HG02571 (cell line): ENCODE results near the gene CD52.

Experiments
- ATAC-seq: cut with Tn5 transposase; IDR thresholded peaks from one replicate; pipeline ENCODE4 v1.9.1; 2021; ENCODE audit warnings: mild to moderate bottlenecking, moderate library complexity; ENCODE audit not compliant: unreplicated experiment

Gene CD52

GRCh38 chr1:26317612-26318337, at the start of gene CD52:
Gene CD52 (plus strand): TSS chr1:26317958. CDS start chr1:26318018, 60 bp downstream.
- ATAC-seq: peak; percentile 36

GRCh38 chr1:26268290-26269197, 49.2 kb upstream of the CD52 start:
- ATAC-seq: no peak

- ATAC-seq: no peak
These were observed 48.6 kb upstream of the CD52 start for GRCh38 chr1:26269198-26269550.

- ATAC-seq: no peak
These were observed 42.8 kb upstream of the CD52 start for GRCh38 chr1:26274801-26275425.

GRCh38 chr1:26275580-26276431, 42.0 kb upstream of the CD52 start:
- no peak for ATAC-seq

GRCh38 chr1:26276432-26276838, 41.3 kb upstream of the CD52 start:
- ATAC-seq: no peak

GRCh38 chr1:26277261-26277661, 40.5 kb upstream of the CD52 start:
- ATAC-seq: no peak

- no peak for ATAC-seq
These were observed 40.0 kb upstream of the CD52 start for GRCh38 chr1:26277719-26278118.

GRCh38 chr1:26278303-26278702, 39.5 kb upstream of the CD52 start:
- no peak for ATAC-seq

GRCh38 chr1:26278724-26279455, 38.9 kb upstream of the CD52 start:
- no peak for ATAC-seq

- ATAC-seq: peak; percentile 54
These were observed 38.1 kb upstream of the CD52 start, which contains the start of gene SH3BGRL3 for GRCh38 chr1:26279456-26280332. Gene SH3BGRL3 (plus strand): TSS chr1:26280086. CDS start chr1:26280156, 70 bp downstream.

- no peak for ATAC-seq
These were observed 37.3 kb upstream of the CD52 start for GRCh38 chr1:26280333-26281042.

GRCh38 chr1:26281091-26281958, 36.4 kb upstream of the CD52 start:
- ATAC-seq: no peak

- ATAC-seq: no peak
These were observed 35.8 kb upstream of the CD52 start for GRCh38 chr1:26281971-26282370.

GRCh38 chr1:26282401-26282918, 35.3 kb upstream of the CD52 start:
- no peak for ATAC-seq

- ATAC-seq: no peak
These were observed 34.4 kb upstream of the CD52 start for GRCh38 chr1:26283279-26283853.
